ENCODE measurements around the gene GGTLC2.

GGTLC2 gene

DNA sequence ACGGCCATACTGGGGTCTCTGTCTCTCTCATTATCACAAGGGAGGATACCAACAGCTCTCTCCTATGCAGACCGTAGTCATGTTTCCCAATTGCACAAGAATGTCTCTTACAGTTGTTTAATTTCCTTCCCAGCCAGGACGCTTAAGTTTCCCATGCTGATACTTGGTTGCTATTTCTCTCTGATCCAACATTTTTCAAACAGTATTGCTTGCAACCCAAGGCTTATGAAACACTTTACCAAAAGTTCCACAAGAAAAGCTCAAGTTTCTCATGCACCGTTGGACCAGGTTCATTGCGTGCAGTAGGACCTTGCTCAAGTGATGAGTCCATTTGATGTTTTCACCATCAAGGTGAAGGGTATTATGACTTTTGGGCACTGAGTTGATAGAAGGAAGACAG, 46.6 kb downstream of the GGTLC2 start:
- no peak for DNase-seq (ENCODE audit: low read depth)
- no peak overlapping the region for H3K4me3 ChIP-seq (ENCODE audit: low read depth, low read length)
- TF ChIP-seq, protein P1, sequence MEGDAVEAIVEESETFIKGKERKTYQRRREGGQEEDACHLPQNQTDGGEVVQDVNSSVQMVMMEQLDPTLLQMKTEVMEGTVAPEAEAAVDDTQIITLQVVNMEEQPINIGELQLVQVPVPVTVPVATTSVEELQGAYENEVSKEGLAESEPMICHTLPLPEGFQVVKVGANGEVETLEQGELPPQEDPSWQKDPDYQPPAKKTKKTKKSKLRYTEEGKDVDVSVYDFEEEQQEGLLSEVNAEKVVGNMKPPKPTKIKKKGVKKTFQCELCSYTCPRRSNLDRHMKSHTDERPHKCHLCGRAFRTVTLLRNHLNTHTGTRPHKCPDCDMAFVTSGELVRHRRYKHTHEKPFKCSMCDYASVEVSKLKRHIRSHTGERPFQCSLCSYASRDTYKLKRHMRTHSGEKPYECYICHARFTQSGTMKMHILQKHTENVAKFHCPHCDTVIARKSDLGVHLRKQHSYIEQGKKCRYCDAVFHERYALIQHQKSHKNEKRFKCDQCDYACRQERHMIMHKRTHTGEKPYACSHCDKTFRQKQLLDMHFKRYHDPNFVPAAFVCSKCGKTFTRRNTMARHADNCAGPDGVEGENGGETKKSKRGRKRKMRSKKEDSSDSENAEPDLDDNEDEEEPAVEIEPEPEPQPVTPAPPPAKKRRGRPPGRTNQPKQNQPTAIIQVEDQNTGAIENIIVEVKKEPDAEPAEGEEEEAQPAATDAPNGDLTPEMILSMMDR (conservative IDR thresholded peaks at IDR 0.05; ENCODE audit: low read depth, low read length) = no peak

DNA sequence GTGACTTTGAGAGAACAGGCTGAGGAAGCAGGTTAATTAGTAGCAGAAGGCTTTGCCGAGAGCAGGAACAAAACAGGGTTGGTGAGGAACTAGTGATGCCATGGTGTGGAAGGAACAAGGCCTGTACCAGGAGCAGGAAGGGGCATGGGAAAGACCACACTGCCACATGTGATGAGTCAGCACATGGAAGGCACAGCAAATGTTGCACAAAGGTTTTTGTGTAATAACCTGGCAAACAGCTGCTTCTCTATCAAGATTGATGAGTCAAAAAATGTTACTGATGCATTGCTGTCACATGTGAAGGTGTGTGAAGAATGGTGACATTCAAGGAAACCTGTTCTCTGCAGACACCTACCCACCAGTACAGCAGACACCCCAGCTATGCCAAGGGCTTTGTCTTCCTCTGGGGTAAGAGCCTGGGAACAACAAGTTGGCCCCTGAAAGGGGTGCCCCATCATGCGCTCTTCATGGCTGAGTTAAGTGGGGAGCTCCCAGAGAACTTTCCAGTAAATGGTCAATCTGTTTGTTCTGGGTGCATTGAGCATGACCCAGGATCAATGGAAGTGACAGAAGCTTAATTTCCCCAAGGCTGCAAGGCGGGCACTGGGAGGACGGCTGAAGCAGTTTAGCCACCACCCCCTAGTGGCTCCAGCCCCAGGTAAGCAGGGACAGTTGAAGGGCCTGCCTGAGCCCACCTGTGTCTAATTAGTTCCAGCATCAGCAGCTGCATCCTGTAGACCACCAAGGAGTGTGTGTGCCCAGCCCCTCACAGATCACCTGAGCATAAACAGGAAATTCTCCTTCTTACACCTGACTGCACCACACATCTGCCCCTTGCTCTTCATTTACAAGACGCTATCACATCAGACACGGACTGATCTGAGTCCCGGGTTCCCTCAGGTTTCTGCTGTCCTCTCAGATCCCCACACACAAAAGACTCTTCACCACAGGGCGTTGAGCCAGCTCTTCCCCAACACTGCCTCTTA, 47.6 kb downstream of the GGTLC2 start:
- peak; percentile 43 for DNase-seq (ENCODE audit: low read depth)
- TF ChIP-seq, protein P1 (conservative IDR thresholded peaks at IDR 0.05; ENCODE audit: low read depth, low read length) = no peak
- no peak overlapping the region for H3K4me3 ChIP-seq (ENCODE audit: low read depth, low read length)

DNA sequence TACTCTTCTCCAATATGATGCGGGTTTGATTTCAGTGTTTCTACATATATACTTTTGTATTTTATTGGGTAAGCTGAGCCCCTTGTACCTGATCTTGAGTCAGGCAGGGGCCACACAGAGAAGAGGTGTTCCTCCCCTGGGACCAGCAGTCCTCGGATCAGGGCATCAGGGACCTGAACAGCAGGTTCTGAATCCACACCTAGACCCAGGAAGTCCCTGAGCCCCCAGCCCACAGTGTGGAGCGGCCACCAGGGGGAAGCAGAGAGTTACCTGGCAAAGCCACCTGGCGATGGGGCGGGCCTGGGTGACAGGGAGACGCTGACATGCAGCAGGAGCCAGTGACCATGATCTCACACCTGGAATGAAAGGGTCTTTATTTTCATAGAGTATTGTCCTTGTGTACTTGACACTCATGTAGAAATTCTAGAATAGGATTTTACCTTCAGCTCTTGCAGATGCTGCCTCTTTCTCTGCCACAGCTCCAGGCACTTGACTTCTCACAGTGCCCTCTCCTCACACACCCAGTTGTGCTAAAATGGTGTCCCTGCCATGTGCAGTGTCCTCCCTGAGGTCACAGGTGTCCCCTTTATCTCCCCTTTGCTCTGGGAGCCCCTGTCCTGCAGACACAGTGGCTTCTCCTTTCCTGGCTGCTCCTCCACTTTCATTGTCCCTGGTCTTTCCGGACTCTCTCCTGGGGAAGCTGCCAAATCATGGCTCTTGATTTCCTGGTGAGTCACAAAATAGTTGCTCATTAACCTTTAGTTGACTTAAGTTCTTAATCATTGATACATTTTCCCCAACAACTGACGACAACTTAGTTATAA, 48.5 kb downstream of the GGTLC2 start:
- DNase-seq (ENCODE audit: low read depth) = peak; percentile 53
- no peak overlapping the region for H3K4me3 ChIP-seq (ENCODE audit: low read depth, low read length)
- TF ChIP-seq, protein P1 (conservative IDR thresholded peaks at IDR 0.05; ENCODE audit: low read depth, low read length) = peak; percentile 70

DNA sequence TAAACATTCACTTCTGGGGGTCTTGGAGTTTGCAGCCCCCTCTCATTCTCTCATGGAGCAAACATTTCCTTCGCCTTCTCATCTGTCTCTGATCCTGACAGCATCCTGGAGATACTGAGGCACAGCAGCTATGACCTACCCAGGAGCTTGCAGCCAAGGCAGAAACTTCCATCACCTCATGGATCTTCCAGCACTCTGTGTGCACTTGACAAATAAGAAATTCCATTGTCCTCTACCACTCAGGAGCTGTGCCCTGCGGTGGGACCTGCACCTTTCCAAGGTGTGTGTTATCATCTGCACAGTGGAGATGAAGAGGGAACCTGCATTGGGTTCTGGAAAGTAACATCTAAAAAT, 49.1 kb downstream of the GGTLC2 start:
- TF ChIP-seq, protein P1 (conservative IDR thresholded peaks at IDR 0.05; ENCODE audit: low read depth, low read length) = no peak
- H3K4me3 ChIP-seq (ENCODE audit: low read depth, low read length) = no peak overlapping the region
- DNase-seq (ENCODE audit: low read depth) = no peak

DNA sequence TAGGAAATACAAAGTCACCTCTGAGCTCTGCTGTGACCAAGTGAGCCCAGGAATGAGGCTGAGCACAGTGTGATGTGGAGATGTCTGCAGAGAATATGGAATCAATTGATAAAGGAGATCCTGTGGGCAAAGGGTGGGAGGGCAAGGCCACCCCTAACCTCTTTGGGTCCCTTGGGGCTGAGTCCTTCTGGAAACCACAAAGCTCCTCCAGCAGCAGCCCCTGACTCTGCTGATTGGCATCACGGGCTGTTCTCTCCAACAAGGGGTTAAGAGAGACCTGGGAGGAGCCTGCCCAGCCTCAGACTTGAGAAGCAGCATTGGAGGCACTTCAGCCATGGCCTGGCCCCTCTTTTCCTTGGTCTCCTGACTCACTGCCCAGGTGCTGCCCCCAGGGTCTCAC, 49.7 kb downstream of the GGTLC2 start:
- no peak overlapping the region for H3K4me3 ChIP-seq (ENCODE audit: low read depth, low read length)
- TF ChIP-seq, protein P1 (conservative IDR thresholded peaks at IDR 0.05; ENCODE audit: low read depth, low read length) = no peak
- DNase-seq (ENCODE audit: low read depth) = no peak

DNA sequence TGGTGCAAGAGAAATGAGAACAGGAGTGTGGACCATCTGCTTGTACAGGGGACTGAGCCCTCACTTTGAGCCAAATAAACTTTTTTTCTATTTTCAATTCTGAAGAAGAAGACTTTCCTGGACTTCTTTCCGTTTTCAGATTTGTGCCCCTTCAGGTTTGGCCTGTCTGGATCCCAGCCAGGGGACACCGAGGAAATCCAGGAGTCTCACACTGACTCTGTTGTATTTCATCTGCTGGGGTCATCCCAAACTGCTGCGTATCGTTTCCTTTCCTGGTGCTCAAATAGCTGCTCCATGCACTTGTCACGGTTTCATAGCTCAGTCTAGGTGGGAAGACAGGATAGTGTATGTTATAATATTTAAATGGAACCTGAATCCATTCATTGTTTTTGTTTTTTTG, 51.7 kb downstream of the GGTLC2 start:
- no peak for DNase-seq (ENCODE audit: low read depth)
- TF ChIP-seq, protein P1 (conservative IDR thresholded peaks at IDR 0.05; ENCODE audit: low read depth, low read length) = no peak
- no peak overlapping the region for H3K4me3 ChIP-seq (ENCODE audit: low read depth, low read length)
